GM23248 (cell line): Measurements from ENCODE around the gene DPYD. TPM values are rescaled to one million over a fixed set of nuclear protein-coding genes. Genes with fewer than 3 reads are reported as not detected.

ENCODE experiments used
- DNase-seq: peaks from one replicate; pipeline ENCODE4 v3.0.0-alpha.2; 2015
- H2AFZ ChIP-seq: fragments of 200-600 bp; sonication (generic); 2 replicates; pipeline ENCODE4 v1.6.1; 2016; ENCODE audit warnings: antibody characterized with exemption
- H3F3A ChIP-seq: fragments of 200-600 bp; sonication (generic); 2 replicates; pipeline ENCODE4 v1.6.1; 2016; ENCODE audit warnings: mild to moderate bottlenecking, antibody characterized with exemption, mixed run types; ENCODE audit not compliant: insufficient read depth
- H3K27ac ChIP-seq: fragments of 200-600 bp; sonication (generic); 2 replicates; pipeline ENCODE4 v1.5.1; 2016; ENCODE audit warnings: mild to moderate bottlenecking
- H3K27me3 ChIP-seq: fragments of 200-600 bp; sonication (generic); replicated peaks from 2 replicates; pipeline ENCODE4 v1.6.1; 2016; ENCODE audit warnings: mild to moderate bottlenecking; ENCODE audit not compliant: insufficient read depth
- H3K36me3 ChIP-seq: fragments of 200-600 bp; sonication (generic); 2 replicates; pipeline ENCODE4 v1.6.1; 2016; ENCODE audit warnings: low read depth, mild to moderate bottlenecking
- H3K4me1 ChIP-seq: fragments of 200-600 bp; sonication (generic); 2 replicates; pipeline ENCODE4 v1.6.1; 2016; ENCODE audit warnings: mild to moderate bottlenecking; ENCODE audit not compliant: insufficient read depth
- H3K4me2 ChIP-seq: fragments of 200-600 bp; sonication (generic); one replicate; pipeline ENCODE4 v1.6.1; 2016; ENCODE audit warnings: mild to moderate bottlenecking; ENCODE audit not compliant: unreplicated experiment
- H3K4me3 ChIP-seq: fragments of 200-600 bp; sonication (generic); 2 replicates; pipeline ENCODE4 v1.5.1; 2016; ENCODE audit warnings: mild to moderate bottlenecking
- H3K79me2 ChIP-seq: fragments of 200-600 bp; sonication (generic); 2 replicates; pipeline ENCODE4 v1.6.1; 2016; ENCODE audit warnings: mild to moderate bottlenecking; ENCODE audit not compliant: insufficient read depth
- H3K9ac ChIP-seq: fragments of 200-600 bp; sonication (generic); 2 replicates; pipeline ENCODE4 v1.6.1; 2016; ENCODE audit warnings: mild to moderate bottlenecking
- H3K9me2 ChIP-seq: fragments of 200-600 bp; sonication (generic); 2 replicates; pipeline ENCODE4 v1.6.1; 2016; ENCODE audit warnings: mixed run types, mild to moderate bottlenecking, moderate library complexity; ENCODE audit not compliant: insufficient read depth
- H3K9me3 ChIP-seq: fragments of 200-600 bp; sonication (generic); one replicate; pipeline ENCODE4 v1.6.1; 2017; ENCODE audit warnings: low read depth
- H4K20me1 ChIP-seq: fragments of 200-600 bp; sonication (generic); 2 replicates; pipeline ENCODE4 v1.6.0; 2016; ENCODE audit not compliant: insufficient read depth
- EZH2 ChIP-seq: fragments of 200-600 bp; sonication (generic); IDR thresholded peaks from 2 replicates; pipeline ENCODE4 v1.6.1; 2018; ENCODE audit warnings: antibody characterized with exemption, mild to moderate bottlenecking; ENCODE audit not compliant: insufficient read depth, poor library complexity, severe bottlenecking
- EZH2phosphoT487 ChIP-seq: fragments of 200-600 bp; sonication (generic); IDR thresholded peaks from 2 replicates; pipeline ENCODE4 v1.6.1; 2018; ENCODE audit warnings: antibody characterized with exemption, moderate library complexity, mild to moderate bottlenecking, low read depth; ENCODE audit not compliant: insufficient read depth
- WGBS, 2 experiments: methylation state at CpG; one replicate each; pipeline ENCODE4 v1.1.6; 2015 to 2017; ENCODE audit warnings: low lambda C conversion rate in 2 of 2, low coverage in 1 of 2; ENCODE audit errors: missing lambda C conversion rate in 2 of 2; 5-methylcytosine and 5-hydroxymethylcytosine counted together
- in situ Hi-C: fragments of 300-500 bp; cut with MboI; formaldehyde crosslinking; loops from 2 replicates; pipeline ENCODE4 v1.15.0; 2020
- polyA plus RNA-seq: library from polyadenylated mRNA; unstranded; fragments of >200 nt; fragmentation: Nextera tagmentation; extraction: Ambion mirVana; gene quantifications from 2 replicates; pipeline ENCODE4 v1.2.1, GENCODE V29; 2016
- total RNA-seq: library from RNA; depleted of rRNA; stranded (reverse); fragments of >200 nt; shearing (Covaris generic); gene quantifications from 2 replicates; pipeline ENCODE4 v1.2.3, GENCODE V29; 2014

Gene DPYD
- total and polyA plus RNA-seq, 2 experiments from 2014 or later: 38.4 to 70.7 TPM

GRCh38 chr1:97816927-97817326 is 103.9 kb downstream of the DPYD start:
- H3K9me2 ChIP-seq: no peaks in the 10 kb centered on the region
- no peaks in the 10 kb centered on the region; the same call in 1 of the 2 replicates for H4K20me1 ChIP-seq
- H3K27ac ChIP-seq: no peak overlapping the region
- DNase-seq: no peak
- H3K4me3 ChIP-seq: no peak overlapping the region
- H3K4me1 ChIP-seq: peaks cover 16% of the 10 kb centered on the region
- in situ Hi-C loops: no loop called here
- H3K36me3 ChIP-seq: no peaks in the 10 kb centered on the region; the same call in 1 of the 2 replicates
- H3K4me2 ChIP-seq: no peak overlapping the region
- no peak overlapping the region for H3K9ac ChIP-seq
- 0 out of 2 replicates have a peak, but pooled peaks cover 5% of the 10 kb centered on the region for H3K79me2 ChIP-seq
- 8 to 14% methylated on average over 1 of the region's 1 CpG for WGBS, 2 experiments
- TF ChIP-seq EZH2 (no peak), EZH2phosphoT487 (no peak)
- H2AFZ ChIP-seq: no peak overlapping the region
- H3K27me3 ChIP-seq: no peaks in the 10 kb centered on the region
- peaks cover 13% of the 10 kb centered on the region; the same call in 1 of the 2 replicates for H3F3A ChIP-seq
- H3K9me3 ChIP-seq: no peaks in the 10 kb centered on the region

DNA sequence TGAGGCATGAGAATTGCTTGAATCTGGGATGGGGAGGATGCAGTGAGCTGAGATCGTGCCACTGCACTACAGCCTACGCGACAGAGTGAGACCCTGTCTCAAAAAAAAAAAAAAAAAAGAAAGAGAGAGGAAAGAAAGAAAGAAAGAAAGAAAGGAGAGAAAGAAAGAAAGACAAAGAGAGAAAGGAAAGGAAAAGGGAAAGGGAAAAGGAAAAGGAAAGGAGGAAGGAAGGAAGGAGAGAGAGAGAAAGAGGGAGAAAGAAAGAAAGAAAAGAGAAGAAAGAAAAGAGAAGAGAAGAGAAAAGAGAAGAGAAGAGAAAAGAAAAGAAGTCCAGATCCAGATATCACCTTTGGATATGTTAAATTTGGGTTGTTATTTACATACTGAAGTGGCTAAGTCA is 106.0 kb downstream of the DPYD start:
- no peaks in the 10 kb centered on the region; the same call in 1 of the 2 replicates for H3K36me3 ChIP-seq
- TF ChIP-seq EZH2 (no peak), EZH2phosphoT487 (no peak)
- H3K4me1 ChIP-seq: peaks cover 16% of the 10 kb centered on the region
- no peaks in the 10 kb centered on the region for H3K9me3 ChIP-seq
- DNase-seq: no peak
- H3K4me3 ChIP-seq: no peak overlapping the region
- no peaks in the 10 kb centered on the region; the same call in 1 of the 2 replicates for H4K20me1 ChIP-seq
- 89 to 100% methylated on average over 3 of the region's 3 CpGs for WGBS, 2 experiments
- peaks cover 13% of the 10 kb centered on the region; the same call in 1 of the 2 replicates for H3F3A ChIP-seq
- no peaks in the 10 kb centered on the region for H3K9me2 ChIP-seq
- in situ Hi-C loops: no loop called here
- H2AFZ ChIP-seq: no peak overlapping the region
- H3K79me2 ChIP-seq: 0 out of 2 replicates have a peak, but pooled peaks cover 7% of the 10 kb centered on the region
- no peaks in the 10 kb centered on the region for H3K27me3 ChIP-seq
- no peak overlapping the region for H3K9ac ChIP-seq
- no peak overlapping the region for H3K27ac ChIP-seq
- H3K4me2 ChIP-seq: no peak overlapping the region

- Histone ChIP-seq H3K9ac (no peak overlapping the region), H3K4me3 (no peak overlapping the region), H3K9me3 (no peaks in the 10 kb centered on the region), H2AFZ (no peak overlapping the region), H3F3A (peaks cover 13% of the 10 kb centered on the region; the same call in 1 of the 2 replicates), H3K36me3 (no peaks in the 10 kb centered on the region; the same call in 1 of the 2 replicates), H3K4me1 (peaks cover 16% of the 10 kb centered on the region), H3K27ac (peak overlapping the region; percentile 16; the same call in 1 of the 2 replicates), H3K27me3 (no peaks in the 10 kb centered on the region), H3K79me2 (0 out of 2 replicates have a peak, but pooled peaks cover 7% of the 10 kb centered on the region), H3K4me2 (peak overlapping the region; percentile 34), H3K9me2 (no peaks in the 10 kb centered on the region), H4K20me1 (no peaks in the 10 kb centered on the region)
- 4 to 8% methylated on average over 1 of the region's 1 CpG for WGBS, 2 experiments
- DNase-seq: peak; percentile 76
- in situ Hi-C loops: no loop called here
- TF ChIP-seq EZH2phosphoT487 (no peak), EZH2 (no peak)
Observed at GRCh38 chr1:97814121-97814520, 106.7 kb downstream of the DPYD start.

DNA sequence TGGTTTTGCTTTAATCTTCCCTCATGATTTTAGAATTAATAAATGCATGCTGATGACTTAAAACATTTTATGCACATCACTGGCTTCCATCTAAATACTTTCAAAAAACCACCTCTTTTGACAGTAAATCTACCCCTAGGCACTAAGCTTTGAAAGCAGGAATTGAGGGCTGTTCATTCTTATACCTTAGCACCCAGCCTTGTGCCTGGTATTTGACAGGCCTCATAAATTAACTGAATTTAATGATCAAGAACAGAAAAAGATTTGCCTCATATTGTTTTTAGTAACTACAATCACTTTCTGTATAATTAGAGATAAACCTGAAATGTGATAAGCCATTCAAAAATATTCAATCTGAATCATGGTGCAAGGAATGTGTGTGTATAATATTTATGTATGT is 108.8 kb downstream of the DPYD start:
- no peak for DNase-seq
- H3K27me3 ChIP-seq: no peaks in the 10 kb centered on the region
- no peaks in the 10 kb centered on the region for H3K36me3 ChIP-seq
- no peak overlapping the region for H3K27ac ChIP-seq
- peaks cover 17% of the 10 kb centered on the region for H3K4me1 ChIP-seq
- no peaks in the 10 kb centered on the region; the same call in 1 of the 2 replicates for H3K9me2 ChIP-seq
- no peak overlapping the region for H2AFZ ChIP-seq
- H3K4me3 ChIP-seq: no peak overlapping the region
- H3K9me3 ChIP-seq: no peaks in the 10 kb centered on the region
- H4K20me1 ChIP-seq: no peaks in the 10 kb centered on the region
- no peak overlapping the region for H3K9ac ChIP-seq
- in situ Hi-C loops: no loop called here
- peaks cover 13% of the 10 kb centered on the region; the same call in 1 of the 2 replicates for H3F3A ChIP-seq
- H3K4me2 ChIP-seq: no peak overlapping the region
- no peak for TF ChIP-seq EZH2phosphoT487
- TF ChIP-seq EZH2: no peak
- H3K79me2 ChIP-seq: 0 out of 2 replicates have a peak, but pooled peaks cover 7% of the 10 kb centered on the region
